ENCODE results near the gene PPFIA1. TPM values are rescaled to one million over a fixed set of nuclear protein-coding genes. Genes with fewer than 3 reads are reported as not detected.
A peak's percentile ranks its signal among the peaks of the same experiment; 100 is the strongest.

The PPFIA1 gene
- total and polyA plus RNA-seq, 2 donors (not counting 1 experiment from before 2014, with no cell fraction given), result 38.8 to 39.8 TPM

GRCh38 chr11:70230151-70230839 is 40.2 kb upstream of the PPFIA1 start:
- Histone ChIP-seq H3K27me3 (ENCODE audit: control insufficient read depth, insufficient read depth, low read length) (no peaks in the 10 kb centered on the region), H3K4me1 (ENCODE audit: control insufficient read depth, extremely low read depth, insufficient read depth, low read length) (no peaks in the 10 kb centered on the region), H3K4me2 (ENCODE audit: extremely low read depth, insufficient read depth, low read length) (no peak overlapping the region), H3K79me2 (ENCODE audit: control insufficient read depth, insufficient read depth, low read length) (no peaks in the 10 kb centered on the region), H3K36me3 (ENCODE audit: control insufficient read depth, insufficient read depth, low read length) (no peaks in the 10 kb centered on the region), H3K9ac (ENCODE audit: insufficient read depth, low read length) (no peak overlapping the region), H4K20me1 (ENCODE audit: control insufficient read depth, extremely low read depth, insufficient read depth, low read length) (no peaks in the 10 kb centered on the region), H3K4me3 (replicated peaks in 1 of 4; ENCODE audit: control extremely low read depth in 1 of 4, insufficient read depth in 1 of 4, low read depth in 3 of 4, low read length in 4 of 4) (no peak overlapping the region), H3K27ac (ENCODE audit: insufficient read depth, low read length) (no peak overlapping the region), H3K9me3 (ENCODE audit: control insufficient read depth, insufficient read depth, low read depth, low read length) (no peaks in the 10 kb centered on the region), H2AFZ (ENCODE audit: low read length) (no peak overlapping the region)
- TF ChIP-seq EZH2 (IDR thresholded peaks at IDR 0.05; ENCODE audit: low read length, missing control alignments), result no peak
- TF ChIP-seq, protein P1, sequence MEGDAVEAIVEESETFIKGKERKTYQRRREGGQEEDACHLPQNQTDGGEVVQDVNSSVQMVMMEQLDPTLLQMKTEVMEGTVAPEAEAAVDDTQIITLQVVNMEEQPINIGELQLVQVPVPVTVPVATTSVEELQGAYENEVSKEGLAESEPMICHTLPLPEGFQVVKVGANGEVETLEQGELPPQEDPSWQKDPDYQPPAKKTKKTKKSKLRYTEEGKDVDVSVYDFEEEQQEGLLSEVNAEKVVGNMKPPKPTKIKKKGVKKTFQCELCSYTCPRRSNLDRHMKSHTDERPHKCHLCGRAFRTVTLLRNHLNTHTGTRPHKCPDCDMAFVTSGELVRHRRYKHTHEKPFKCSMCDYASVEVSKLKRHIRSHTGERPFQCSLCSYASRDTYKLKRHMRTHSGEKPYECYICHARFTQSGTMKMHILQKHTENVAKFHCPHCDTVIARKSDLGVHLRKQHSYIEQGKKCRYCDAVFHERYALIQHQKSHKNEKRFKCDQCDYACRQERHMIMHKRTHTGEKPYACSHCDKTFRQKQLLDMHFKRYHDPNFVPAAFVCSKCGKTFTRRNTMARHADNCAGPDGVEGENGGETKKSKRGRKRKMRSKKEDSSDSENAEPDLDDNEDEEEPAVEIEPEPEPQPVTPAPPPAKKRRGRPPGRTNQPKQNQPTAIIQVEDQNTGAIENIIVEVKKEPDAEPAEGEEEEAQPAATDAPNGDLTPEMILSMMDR (conservative IDR thresholded peaks at IDR 0.05 in 1 of 2, IDR thresholded peaks at IDR 0.05 in 1 of 2; ENCODE audit: low read depth in 1 of 2, low read length in 2 of 2), result no peak
- DNase-seq (ENCODE audit: low read depth in 2 of 2), result peak in 1 of 2 donors; percentile 62

DNA sequence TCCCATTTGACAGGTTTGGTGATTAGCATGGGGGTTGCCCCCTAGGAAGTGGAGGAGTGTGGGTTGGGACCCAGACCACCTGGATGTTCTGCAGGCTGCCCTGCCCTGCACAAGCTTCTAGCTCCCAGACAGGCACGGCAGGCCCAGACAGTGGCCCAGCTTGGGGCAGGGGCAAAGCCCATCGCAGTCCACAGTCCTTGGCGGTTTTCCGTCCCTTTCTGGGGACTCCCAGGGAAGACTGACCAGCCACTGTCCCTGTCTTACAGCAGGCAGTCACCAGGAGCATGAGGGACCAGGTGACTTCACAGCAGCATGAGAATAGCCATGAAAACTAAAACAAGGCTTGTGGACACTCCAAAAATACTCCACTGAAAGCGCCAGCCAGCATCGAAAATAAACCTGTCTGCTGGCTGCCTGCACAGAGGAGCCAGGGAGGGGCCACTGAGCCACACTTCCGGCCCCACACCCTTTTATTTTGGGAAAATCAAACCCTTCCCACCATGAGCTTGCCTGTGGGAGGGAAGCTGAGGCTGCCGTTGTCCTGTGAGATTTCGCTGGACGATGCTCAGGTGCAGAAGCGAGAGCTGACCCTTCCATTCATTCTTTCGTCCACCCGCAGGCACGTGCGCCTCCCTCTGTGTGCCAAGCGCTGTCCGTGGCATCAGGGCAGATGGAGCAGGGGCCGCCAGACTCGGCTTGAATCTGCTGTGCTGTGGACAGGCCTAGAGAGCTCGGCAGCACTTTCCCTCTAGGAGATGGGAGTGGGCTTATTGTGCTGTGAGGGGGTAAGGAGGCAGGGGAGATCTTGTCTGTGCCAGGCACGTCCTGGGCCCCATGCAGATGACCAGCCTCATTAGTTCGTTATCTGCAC is 39.4 kb upstream of the PPFIA1 start:
- Histone ChIP-seq H2AFZ (ENCODE audit: low read length) (no peak overlapping the region), H3K9me3 (ENCODE audit: control insufficient read depth, insufficient read depth, low read depth, low read length) (no peaks in the 10 kb centered on the region)
- TF ChIP-seq, protein P1 (conservative IDR thresholded peaks at IDR 0.05 in 1 of 2, IDR thresholded peaks at IDR 0.05 in 1 of 2; ENCODE audit: low read depth in 1 of 2, low read length in 2 of 2), result no peak
- TF ChIP-seq EZH2 (IDR thresholded peaks at IDR 0.05; ENCODE audit: low read length, missing control alignments), result no peak

DNA sequence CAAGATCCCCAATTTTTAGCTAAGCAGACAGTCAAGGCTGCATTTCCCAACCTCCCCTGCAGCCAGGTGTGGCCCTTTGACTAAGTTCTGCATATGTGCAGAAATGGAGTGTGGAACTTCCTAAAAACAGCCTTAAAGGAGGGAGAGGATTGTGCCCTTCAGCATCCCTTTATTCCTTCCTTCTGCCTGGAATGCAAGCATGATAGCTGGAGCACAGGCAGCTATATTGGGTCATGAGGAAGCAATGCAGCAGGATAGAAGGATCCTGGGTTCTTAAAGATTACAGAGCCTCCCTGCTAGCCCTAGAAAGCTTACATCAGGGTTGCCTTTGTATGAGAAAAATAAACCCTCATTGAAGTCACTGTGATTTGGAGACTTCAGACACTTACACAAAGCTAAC is 37.5 kb upstream of the PPFIA1 start:
- H3K4me1 ChIP-seq (ENCODE audit: control insufficient read depth, extremely low read depth, insufficient read depth, low read length), result no peaks in the 10 kb centered on the region
- H3K27me3 ChIP-seq (ENCODE audit: control insufficient read depth, insufficient read depth, low read length), result no peaks in the 10 kb centered on the region
- H3K4me3 ChIP-seq (replicated peaks in 1 of 4; ENCODE audit: control extremely low read depth in 1 of 4, insufficient read depth in 1 of 4, low read depth in 3 of 4, low read length in 4 of 4), result no peak overlapping the region
- H4K20me1 ChIP-seq (ENCODE audit: control insufficient read depth, extremely low read depth, insufficient read depth, low read length), result no peaks in the 10 kb centered on the region
- no peaks in the 10 kb centered on the region for H3K9me3 ChIP-seq (ENCODE audit: control insufficient read depth, insufficient read depth, low read depth, low read length)
- H3K27ac ChIP-seq (ENCODE audit: insufficient read depth, low read length), result no peak overlapping the region
- no peak for DNase-seq (ENCODE audit: low read depth in 2 of 2)
- H2AFZ ChIP-seq (ENCODE audit: low read length), result no peak overlapping the region
- H3K36me3 ChIP-seq (ENCODE audit: control insufficient read depth, insufficient read depth, low read length), result no peaks in the 10 kb centered on the region
- TF ChIP-seq, protein P1 (conservative IDR thresholded peaks at IDR 0.05 in 1 of 2, IDR thresholded peaks at IDR 0.05 in 1 of 2; ENCODE audit: low read depth in 1 of 2, low read length in 2 of 2), result no peak
- TF ChIP-seq EZH2 (IDR thresholded peaks at IDR 0.05; ENCODE audit: low read length, missing control alignments), result no peak
- no peak overlapping the region for H3K4me2 ChIP-seq (ENCODE audit: extremely low read depth, insufficient read depth, low read length)
- H3K9ac ChIP-seq (ENCODE audit: insufficient read depth, low read length), result no peak overlapping the region
- no peaks in the 10 kb centered on the region for H3K79me2 ChIP-seq (ENCODE audit: control insufficient read depth, insufficient read depth, low read length)

More for the DNA sequence above, 39.4 kb upstream of the PPFIA1 start:
- H3K27me3 ChIP-seq (ENCODE audit: control insufficient read depth, insufficient read depth, low read length), result no peaks in the 10 kb centered on the region
- H3K4me2 ChIP-seq (ENCODE audit: extremely low read depth, insufficient read depth, low read length), result no peak overlapping the region
- H3K27ac ChIP-seq (ENCODE audit: insufficient read depth, low read length), result no peak overlapping the region
- H3K9ac ChIP-seq (ENCODE audit: insufficient read depth, low read length), result no peak overlapping the region
- DNase-seq (ENCODE audit: low read depth in 2 of 2), result no peak
- H4K20me1 ChIP-seq (ENCODE audit: control insufficient read depth, extremely low read depth, insufficient read depth, low read length), result no peaks in the 10 kb centered on the region
- no peak overlapping the region for H3K4me3 ChIP-seq (replicated peaks in 1 of 4; ENCODE audit: control extremely low read depth in 1 of 4, insufficient read depth in 1 of 4, low read depth in 3 of 4, low read length in 4 of 4)
- no peaks in the 10 kb centered on the region for H3K79me2 ChIP-seq (ENCODE audit: control insufficient read depth, insufficient read depth, low read length)
- H3K36me3 ChIP-seq (ENCODE audit: control insufficient read depth, insufficient read depth, low read length), result no peaks in the 10 kb centered on the region
- no peaks in the 10 kb centered on the region for H3K4me1 ChIP-seq (ENCODE audit: control insufficient read depth, extremely low read depth, insufficient read depth, low read length)
